GM06990 (cell line): ENCODE data around the gene SLX4IP.

Source experiments
- DNase-seq: peaks from one replicate; pipeline ENCODE4 v3.0.0-alpha.2; 2011; ENCODE audit not compliant: insufficient read length; ENCODE audit errors: extremely low read depth
- H3K27me3 ChIP-seq: replicated peaks from 2 replicates; pipeline ENCODE4 v1.6.0; 2011; ENCODE audit warnings: low read length; ENCODE audit not compliant: control insufficient read depth, insufficient read depth
- H3K36me3 ChIP-seq: 2 replicates; pipeline ENCODE4 v1.5.1; 2011; ENCODE audit warnings: low read length; ENCODE audit not compliant: control insufficient read depth, insufficient read depth
- H3K4me3 ChIP-seq: replicated peaks from 2 replicates; pipeline ENCODE4 v1.5.1; 2011; ENCODE audit warnings: low read depth, mild to moderate bottlenecking, control low read depth, low read length
- TF ChIP-seq, protein P1 (sequence below): IDR thresholded peaks from 2 replicates; pipeline ENCODE4 v1.5.1; 2011; ENCODE audit warnings: low read length, control low read depth, mild to moderate bottlenecking, inconsistent platforms; ENCODE audit not compliant: insufficient read depth, poor library complexity, severe bottlenecking

The SLX4IP gene

GRCh38 chr20:10511509-10512251, 76.6 kb downstream of the SLX4IP start:
- TF ChIP-seq, protein P1, sequence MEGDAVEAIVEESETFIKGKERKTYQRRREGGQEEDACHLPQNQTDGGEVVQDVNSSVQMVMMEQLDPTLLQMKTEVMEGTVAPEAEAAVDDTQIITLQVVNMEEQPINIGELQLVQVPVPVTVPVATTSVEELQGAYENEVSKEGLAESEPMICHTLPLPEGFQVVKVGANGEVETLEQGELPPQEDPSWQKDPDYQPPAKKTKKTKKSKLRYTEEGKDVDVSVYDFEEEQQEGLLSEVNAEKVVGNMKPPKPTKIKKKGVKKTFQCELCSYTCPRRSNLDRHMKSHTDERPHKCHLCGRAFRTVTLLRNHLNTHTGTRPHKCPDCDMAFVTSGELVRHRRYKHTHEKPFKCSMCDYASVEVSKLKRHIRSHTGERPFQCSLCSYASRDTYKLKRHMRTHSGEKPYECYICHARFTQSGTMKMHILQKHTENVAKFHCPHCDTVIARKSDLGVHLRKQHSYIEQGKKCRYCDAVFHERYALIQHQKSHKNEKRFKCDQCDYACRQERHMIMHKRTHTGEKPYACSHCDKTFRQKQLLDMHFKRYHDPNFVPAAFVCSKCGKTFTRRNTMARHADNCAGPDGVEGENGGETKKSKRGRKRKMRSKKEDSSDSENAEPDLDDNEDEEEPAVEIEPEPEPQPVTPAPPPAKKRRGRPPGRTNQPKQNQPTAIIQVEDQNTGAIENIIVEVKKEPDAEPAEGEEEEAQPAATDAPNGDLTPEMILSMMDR, result no peak
- Histone ChIP-seq H3K4me3 (peak overlapping the region; percentile 16; the same call in 1 of the 2 replicates), H3K36me3 (no peaks in the 10 kb centered on the region), H3K27me3 (no peaks in the 10 kb centered on the region)
- peak; percentile 76 for DNase-seq

GRCh38 chr20:10513061-10513460, 78.0 kb downstream of the SLX4IP start:
- no peak for DNase-seq
- H3K27me3 ChIP-seq, result no peaks in the 10 kb centered on the region
- TF ChIP-seq, protein P1, result no peak
- no peaks in the 10 kb centered on the region for H3K36me3 ChIP-seq
- H3K4me3 ChIP-seq, result no peak overlapping the region

GRCh38 chr20:10513931-10514575, 78.9 kb downstream of the SLX4IP start:
- TF ChIP-seq, protein P1, result no peak
- Histone ChIP-seq H3K36me3 (no peaks in the 10 kb centered on the region), H3K4me3 (no peak overlapping the region), H3K27me3 (no peaks in the 10 kb centered on the region)
- no peak for DNase-seq

- H3K4me3 ChIP-seq, result no peak overlapping the region
- DNase-seq, result no peak
- no peaks in the 10 kb centered on the region for H3K27me3 ChIP-seq
- TF ChIP-seq, protein P1, result no peak
- no peaks in the 10 kb centered on the region for H3K36me3 ChIP-seq
These were observed 81.4 kb downstream of the SLX4IP start for GRCh38 chr20:10516529-10516928.

DNA sequence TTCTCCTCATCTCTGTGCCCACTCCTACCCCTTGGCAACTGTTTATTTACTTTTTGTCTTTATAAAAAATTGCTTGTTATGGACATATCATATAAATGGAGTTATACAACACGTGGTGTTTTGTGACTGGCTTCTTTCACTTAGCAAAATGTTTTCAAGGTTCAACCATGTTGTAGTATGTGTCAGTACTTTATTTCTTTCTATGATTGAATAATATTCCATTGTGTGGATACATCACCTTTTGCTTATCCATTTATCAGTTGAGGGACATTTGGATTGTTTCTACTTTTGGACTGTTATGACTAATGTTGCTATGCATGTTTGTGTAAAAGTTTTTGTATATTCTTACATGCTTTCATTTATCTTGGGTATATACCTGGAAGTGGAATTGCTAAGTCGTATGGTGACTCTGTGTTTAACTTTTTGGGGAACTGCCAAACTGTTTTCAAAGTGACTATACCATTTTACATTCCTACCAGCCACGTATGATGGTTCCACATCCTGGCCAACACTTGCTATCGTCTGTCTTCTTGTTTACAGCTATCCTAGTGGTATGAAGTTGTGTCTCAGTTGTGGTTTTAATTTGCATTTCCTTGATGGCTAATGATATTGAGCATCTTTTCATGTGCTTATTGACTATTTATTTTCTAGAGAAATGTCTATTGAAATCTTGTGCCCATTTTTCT, 84.4 kb downstream of the SLX4IP start:
- TF ChIP-seq, protein P1, result no peak
- Histone ChIP-seq H3K36me3 (no peaks in the 10 kb centered on the region), H3K4me3 (no peak overlapping the region), H3K27me3 (no peaks in the 10 kb centered on the region)
- DNase-seq, result no peak
